ENCODE results near the gene POU2AF1. TPM values are rescaled to one million over a fixed set of nuclear protein-coding genes. Genes with fewer than 3 reads are reported as not detected.
A peak's percentile ranks its signal among the peaks of the same experiment; 100 is the strongest.

The POU2AF1 gene
- polyA plus RNA-seq, 6 donors from 2014 or later: 63.6 to 114 (median 89.3) TPM

GRCh38 chr11:111392552-111392951 is 13.5 kb upstream of the POU2AF1 start:
- H3K36me3 Mint-ChIP-seq: no peaks in the 10 kb centered on the region
- H3K4me1 Mint-ChIP-seq: peaks cover 53 to 81% (median 66%) of the 10 kb centered on the region in 3 donors
- no peaks in the 10 kb centered on the region for H3K9me3 Mint-ChIP-seq
- H3K27ac Mint-ChIP-seq: peak overlapping the region in 2 of 6 donors; percentile 24 to 44
- no peak for DNase-seq
- no peak for ATAC-seq (ENCODE audit: low read depth in 2 of 2)
- no peaks in the 10 kb centered on the region for H3K27me3 Mint-ChIP-seq
- no peak overlapping the region for H3K4me3 Mint-ChIP-seq

DNA sequence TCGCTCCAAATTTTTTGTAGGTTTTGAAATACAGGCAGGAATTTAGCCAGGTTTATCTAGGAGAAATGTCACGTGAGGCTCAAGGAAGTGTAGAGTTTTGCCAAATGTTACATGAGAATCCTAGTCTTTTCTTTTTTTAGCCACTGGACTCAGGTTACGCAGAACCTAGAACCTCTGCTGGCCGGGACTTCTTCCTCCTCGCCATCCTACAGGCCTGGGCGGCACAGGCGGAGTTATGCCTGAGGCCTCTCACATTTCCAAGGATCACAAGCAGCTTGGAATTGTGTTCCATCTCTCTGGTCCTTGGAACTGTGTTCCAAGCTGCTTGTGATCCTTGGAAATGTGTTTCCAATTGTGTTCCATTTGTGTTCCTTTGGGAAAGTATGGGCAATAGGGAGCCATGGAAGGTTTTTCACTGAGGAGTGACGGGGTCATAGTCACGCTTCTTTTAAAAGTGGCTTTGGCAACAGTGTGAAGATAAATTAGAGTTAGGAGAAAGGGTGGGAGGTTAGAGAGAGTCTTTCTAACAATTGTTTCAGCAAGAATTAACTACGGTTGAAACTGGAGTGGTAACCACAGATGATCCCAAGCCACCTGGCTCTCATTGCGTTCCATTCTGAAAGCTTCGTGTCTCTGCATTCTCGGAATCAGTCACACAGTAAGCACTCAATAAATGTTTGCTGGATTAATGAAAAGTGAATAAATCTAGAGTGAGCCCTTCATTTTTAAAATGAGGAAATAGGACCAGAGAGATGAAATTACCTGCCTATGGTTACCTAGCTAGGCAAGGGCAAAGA is 12.5 kb upstream of the POU2AF1 start:
- no peak for ATAC-seq (ENCODE audit: low read depth in 2 of 2)
- Mint-ChIP-seq H3K9me3 (no peaks in the 10 kb centered on the region), H3K4me3 (peak overlapping the region in 1 of 8 donors; percentile 1), H3K27ac (peak overlapping the region in 2 of 6 donors; percentile 35 to 54), H3K4me1 (peaks cover 45 to 71% (median 56%) of the 10 kb centered on the region in 3 donors), H3K27me3 (no peaks in the 10 kb centered on the region), H3K36me3 (no peaks in the 10 kb centered on the region)
- no peak for DNase-seq

DNA sequence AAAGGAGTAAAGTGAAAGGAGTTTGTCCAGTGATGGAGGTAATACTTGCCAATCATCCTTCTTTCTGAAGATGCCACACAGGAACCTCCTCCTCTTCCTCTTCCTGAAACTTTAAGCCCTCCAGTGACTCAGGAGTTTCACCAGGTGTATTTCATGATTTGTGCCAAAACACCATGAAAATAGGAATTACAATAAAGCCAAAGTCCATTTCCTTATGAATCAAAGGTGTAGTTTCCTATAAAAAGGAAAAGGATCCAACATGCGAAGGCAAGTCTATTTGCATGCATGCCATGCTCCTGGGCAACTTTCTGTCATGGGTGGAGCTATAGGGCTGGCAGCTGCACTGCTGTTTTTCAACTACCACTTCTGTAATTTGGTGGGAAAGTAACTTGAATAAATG is 9.8 kb upstream of the POU2AF1 start:
- Mint-ChIP-seq H3K9me3 (peaks cover 0 to 3% (median 0%) of the 10 kb centered on the region in 7 donors), H3K36me3 (no peaks in the 10 kb centered on the region), H3K4me1 (peaks cover 25 to 47% (median 32%) of the 10 kb centered on the region in 3 donors), H3K27ac (peak overlapping the region in 5 of 6 donors; percentile 2 to 65 (median 20)), H3K4me3 (peak overlapping the region in 5 of 8 donors; percentile 23 to 72 (median 63)), H3K27me3 (no peaks in the 10 kb centered on the region)
- DNase-seq (peak; percentile 27), ATAC-seq (ENCODE audit: low read depth in 2 of 2) (peak; percentile 58 to 69)

DNA sequence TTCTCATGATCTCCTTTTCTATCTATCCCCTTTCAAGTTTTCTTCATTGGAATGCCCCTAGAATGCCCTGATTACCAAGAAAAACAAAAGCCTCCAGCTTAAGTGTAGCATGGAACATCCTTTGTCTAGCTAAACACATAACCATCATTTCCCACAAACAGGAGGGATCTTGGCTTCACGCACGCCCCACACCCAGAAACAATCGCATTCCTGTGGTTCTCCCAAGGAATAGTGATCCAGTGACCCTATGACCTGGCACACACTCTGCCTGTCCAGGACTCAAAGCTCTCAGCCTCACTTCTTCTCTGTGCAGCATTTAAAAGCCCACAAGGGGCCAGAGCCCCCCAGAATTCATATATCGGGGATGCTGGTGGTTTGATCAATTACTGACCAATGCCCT is 9.3 kb upstream of the POU2AF1 start:
- Mint-ChIP-seq H3K4me1 (peaks cover 22 to 44% (median 28%) of the 10 kb centered on the region in 3 donors), H3K9me3 (peaks cover 0 to 3% (median 0%) of the 10 kb centered on the region in 7 donors), H3K27me3 (no peaks in the 10 kb centered on the region), H3K36me3 (no peaks in the 10 kb centered on the region), H3K4me3 (peak overlapping the region in 3 of 8 donors; percentile 48 to 67 (median 63)), H3K27ac (peak overlapping the region in 3 of 6 donors; percentile 5 to 79 (median 65))
- DNase-seq (no peak), ATAC-seq (ENCODE audit: low read depth in 2 of 2) (no peak)

GRCh38 chr11:111387363-111387762 is 8.3 kb upstream of the POU2AF1 start:
- no peaks in the 10 kb centered on the region for H3K27me3 Mint-ChIP-seq
- H3K9me3 Mint-ChIP-seq: peaks cover 0 to 3% (median 0%) of the 10 kb centered on the region in 7 donors
- H3K4me1 Mint-ChIP-seq: peaks cover 23 to 46% (median 28%) of the 10 kb centered on the region in 3 donors
- no peaks in the 10 kb centered on the region for H3K36me3 Mint-ChIP-seq
- ATAC-seq (ENCODE audit: low read depth in 2 of 2): no peak
- no peak overlapping the region for H3K27ac Mint-ChIP-seq
- no peak for DNase-seq
- no peak overlapping the region for H3K4me3 Mint-ChIP-seq

DNA sequence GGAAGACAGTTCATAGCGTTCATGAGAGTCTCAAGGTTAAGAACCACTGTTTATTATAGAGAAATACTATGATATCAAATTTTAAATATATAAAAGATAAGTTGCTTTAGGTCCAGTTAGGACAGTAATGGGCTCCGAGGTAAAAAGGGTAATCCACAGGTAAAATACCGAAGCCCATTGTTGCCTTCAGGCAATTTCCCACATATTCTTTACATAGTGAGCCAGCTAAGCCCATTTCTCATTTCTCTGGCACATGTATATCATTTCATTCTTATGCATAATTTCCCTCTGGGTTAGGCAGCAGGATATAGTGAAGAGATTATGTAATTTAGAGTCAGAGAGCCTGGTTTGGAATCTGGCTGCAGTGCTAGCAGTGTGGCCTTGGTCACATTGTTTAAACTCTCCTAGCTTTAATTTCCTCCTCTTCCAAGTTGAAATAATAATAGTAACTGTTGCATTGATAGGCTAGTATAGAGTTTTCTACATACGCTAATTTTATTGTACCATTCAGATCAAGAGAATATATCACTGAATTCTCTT is 7.6 kb upstream of the POU2AF1 start:
- H3K9me3 Mint-ChIP-seq: peaks cover 0 to 3% (median 0%) of the 10 kb centered on the region in 7 donors
- no peak overlapping the region for H3K27ac Mint-ChIP-seq

GRCh38 chr11:111384494-111384893 is 5.4 kb upstream of the POU2AF1 start:
- ATAC-seq (ENCODE audit: low read depth in 2 of 2): no peak
- no peak for DNase-seq
- H3K27me3 Mint-ChIP-seq: no peaks in the 10 kb centered on the region
- H3K4me1 Mint-ChIP-seq: peaks cover 39 to 57% (median 51%) of the 10 kb centered on the region in 3 donors
- H3K9me3 Mint-ChIP-seq: peaks cover 0 to 4% (median 0%) of the 10 kb centered on the region in 7 donors
- no peak overlapping the region for H3K27ac Mint-ChIP-seq
- H3K36me3 Mint-ChIP-seq: no peaks in the 10 kb centered on the region
- no peak overlapping the region for H3K4me3 Mint-ChIP-seq

More for the DNA sequence above, 7.6 kb upstream of the POU2AF1 start:
- ATAC-seq (ENCODE audit: low read depth in 2 of 2) (no peak), DNase-seq (no peak)
- Mint-ChIP-seq H3K4me1 (peaks cover 27 to 52% (median 34%) of the 10 kb centered on the region in 3 donors), H3K36me3 (no peaks in the 10 kb centered on the region), H3K27me3 (no peaks in the 10 kb centered on the region), H3K4me3 (no peak overlapping the region)

GRCh38 chr11:111382451-111382850 is 3.4 kb upstream of the POU2AF1 start:
- Mint-ChIP-seq H3K4me3 (peak overlapping the region in 7 of 8 donors; percentile 13 to 71 (median 46)), H3K4me1 (peaks cover 35 to 57% (median 50%) of the 10 kb centered on the region in 3 donors), H3K27ac (peak overlapping the region; percentile 86 to 100 (median 92)), H3K36me3 (no peaks in the 10 kb centered on the region), H3K9me3 (peaks cover 0 to 4% (median 0%) of the 10 kb centered on the region in 7 donors), H3K27me3 (no peaks in the 10 kb centered on the region)
- ATAC-seq (ENCODE audit: low read depth in 2 of 2) (no peak), DNase-seq (peak; percentile 25)

- ATAC-seq (ENCODE audit: low read depth in 2 of 2) (peak; percentile 79), DNase-seq (peak; percentile 92)
- H3K36me3 Mint-ChIP-seq: peaks cover 0 to 12% of the 10 kb centered on the region in 2 donors
- H3K9me3 Mint-ChIP-seq: peaks cover 0 to 4% (median 0%) of the 10 kb centered on the region in 7 donors
- peak overlapping the region; percentile 96 to 100 (median 99) for H3K4me3 Mint-ChIP-seq
- peaks cover 53 to 82% (median 76%) of the 10 kb centered on the region in 3 donors for H3K4me1 Mint-ChIP-seq
- peak overlapping the region; percentile 97 to 100 (median 100) for H3K27ac Mint-ChIP-seq
- H3K27me3 Mint-ChIP-seq: no peaks in the 10 kb centered on the region
These were observed 594 bp upstream of the POU2AF1 start for GRCh38 chr11:111379602-111380136.

GRCh38 chr11:111378185-111378860 is 752 bp downstream of the POU2AF1 start:
- Mint-ChIP-seq H3K36me3 (peaks cover 6 to 14% of the 10 kb centered on the region in 2 donors), H3K4me3 (peak overlapping the region; percentile 96 to 100 (median 99)), H3K27me3 (no peaks in the 10 kb centered on the region), H3K4me1 (peaks cover 58 to 95% (median 87%) of the 10 kb centered on the region in 3 donors), H3K9me3 (peaks cover 0 to 4% (median 0%) of the 10 kb centered on the region in 7 donors), H3K27ac (peak overlapping the region; percentile 97 to 100 (median 100))
- ATAC-seq (ENCODE audit: low read depth in 2 of 2) (no peak), DNase-seq (no peak)

DNA sequence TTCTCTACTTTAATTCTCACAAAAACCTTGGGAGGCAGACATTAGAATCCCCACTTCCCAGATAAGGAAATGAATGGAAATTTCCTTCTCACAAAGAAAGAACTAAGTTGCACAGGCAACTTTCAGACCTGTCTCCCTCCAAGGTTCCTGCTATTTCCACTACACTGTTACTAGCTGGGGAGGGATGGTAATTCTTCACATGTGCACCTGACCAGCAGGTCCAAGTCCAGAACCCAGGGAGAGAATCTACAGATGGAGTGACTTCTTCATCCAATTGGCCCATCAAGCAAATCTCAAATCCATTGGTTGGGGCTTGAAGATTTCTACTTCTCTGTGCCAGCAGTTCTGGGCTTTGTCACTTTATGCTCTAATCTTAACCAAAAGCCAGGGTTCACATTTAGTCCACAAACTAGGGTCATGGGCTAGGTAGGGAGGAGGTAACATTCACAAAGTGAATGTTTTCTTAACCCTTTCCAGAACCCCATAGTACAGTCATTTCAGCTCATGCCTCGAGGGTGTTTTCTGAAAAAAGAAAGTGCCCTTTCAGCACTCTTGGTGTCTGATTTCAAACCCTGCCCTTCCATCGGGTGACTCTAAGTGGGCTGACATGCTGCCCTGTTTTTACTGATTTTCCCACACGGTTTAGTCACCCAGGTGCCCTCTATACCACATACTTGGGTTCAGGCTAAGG is 2.7 kb downstream of the POU2AF1 start:
- H3K4me1 Mint-ChIP-seq: peaks cover 62 to 96% (median 87%) of the 10 kb centered on the region in 3 donors
- no peaks in the 10 kb centered on the region for H3K27me3 Mint-ChIP-seq
- no peak for ATAC-seq (ENCODE audit: low read depth in 2 of 2)
- DNase-seq: no peak
- H3K36me3 Mint-ChIP-seq: peaks cover 14 to 22% of the 10 kb centered on the region in 2 donors
- peaks cover 0 to 4% (median 0%) of the 10 kb centered on the region in 7 donors for H3K9me3 Mint-ChIP-seq
- peak overlapping the region; percentile 33 to 100 (median 100) for H3K27ac Mint-ChIP-seq
- H3K4me3 Mint-ChIP-seq: peak overlapping the region; percentile 96 to 100 (median 99)

DNA sequence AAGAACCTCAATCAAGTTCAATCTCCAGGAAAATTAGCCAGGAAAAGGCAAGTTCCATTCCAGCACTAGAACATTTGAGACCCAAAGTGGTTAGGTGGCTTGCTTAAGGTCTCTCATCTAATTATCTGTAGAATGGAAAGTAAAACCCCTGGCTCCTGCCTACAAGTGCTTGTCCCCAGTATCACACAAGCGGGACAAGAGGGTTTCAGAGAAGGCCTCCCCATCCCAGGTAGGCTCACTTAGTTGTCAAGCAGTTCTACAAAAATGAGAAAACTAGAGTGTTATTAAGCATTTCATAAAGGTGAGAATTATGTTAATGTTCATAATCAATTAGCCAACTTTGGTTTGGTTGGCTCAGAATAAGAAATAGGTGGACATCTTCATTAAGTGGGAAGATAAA is 5.5 kb downstream of the POU2AF1 start:
- Mint-ChIP-seq H3K9me3 (no peaks in the 10 kb centered on the region), H3K36me3 (peaks cover 27 to 30% of the 10 kb centered on the region in 2 donors), H3K4me3 (peak overlapping the region; percentile 45 to 97 (median 70)), H3K27ac (peak overlapping the region in 5 of 6 donors; percentile 12 to 100 (median 83)), H3K27me3 (no peaks in the 10 kb centered on the region), H3K4me1 (peaks cover 62 to 96% (median 95%) of the 10 kb centered on the region in 3 donors)
- no peak for ATAC-seq (ENCODE audit: low read depth in 2 of 2)
- no peak for DNase-seq

Data from naive B cell (primary cell).